Thoracic aorta (tissue), 2 donors: ENCODE measurements around the gene SLC4A7. TPM values are rescaled to one million over a fixed set of nuclear protein-coding genes. Genes with fewer than 3 reads are reported as not detected.
"Not testable (repeated sequence)": the region's sequence is repeated elsewhere in the genome, so short reads cannot be mapped to it uniquely, and the experiment has no call there.

Experiments
- ATAC-seq: fragments of 150-250 bp; one replicate; pipeline ENCODE4 v1.8.0; 2017; ENCODE audit warnings: low read depth; ENCODE audit not compliant: insufficient number of reproducible peaks, low FRiP score
- DNase-seq: peaks from one replicate; pipeline ENCODE4 v3.0.0-alpha.2; 2020; ENCODE audit warnings: low spot score
- H3K27ac ChIP-seq, 2 donors: fragments of 200-600 bp; sonication (generic); 1 replicate in 1 of 2; 2 replicates in 1 of 2; pipeline ENCODE4 v1.5.1; 2016; ENCODE audit warnings: mild to moderate bottlenecking in 2 of 2, moderate library complexity in 2 of 2
- H3K27me3 ChIP-seq: fragments of 200-600 bp; sonication (generic); replicated peaks from 2 replicates; pipeline ENCODE4 v1.6.0; 2016; ENCODE audit warnings: mild to moderate bottlenecking; ENCODE audit not compliant: insufficient read depth
- H3K36me3 ChIP-seq: fragments of 200-600 bp; sonication (generic); one replicate; pipeline ENCODE4 v1.5.1; 2016
- H3K4me1 ChIP-seq, 2 donors: fragments of 200-600 bp; sonication (generic); 1 replicate in 1 of 2; 2 replicates in 1 of 2; pipeline versions ENCODE4 v1.5.1 to v1.6.0; 2016; ENCODE audit warnings: low read depth in 2 of 2, mild to moderate bottlenecking in 1 of 2; ENCODE audit not compliant: control insufficient read depth in 1 of 2
- H3K4me3 ChIP-seq: fragments of 200-600 bp; sonication (generic); 2 replicates; pipeline ENCODE4 v1.5.1; 2016; ENCODE audit warnings: mild to moderate bottlenecking
- H3K9me3 ChIP-seq: fragments of 200-600 bp; sonication (generic); 2 replicates; pipeline ENCODE4 v1.5.1; 2016
- total RNA-seq, 2 donors: library from RNA; depleted of rRNA; stranded (reverse); fragments of >200 nt; gene quantifications; one replicate each; pipeline versions ENCODE4 v1.1.0 to v1.2.3, GENCODE V29; 2016
- TF ChIP-seq, protein P1 (sequence below): fragments of 200-600 bp; sonication (generic); IDR thresholded peaks from one replicate; pipeline ENCODE4 v1.5.1; 2019; ENCODE audit warnings: antibody characterized with exemption

Gene SLC4A7
- total RNA-seq, 2 donors from 2014 or later: 50.0 to 176 TPM

DNA sequence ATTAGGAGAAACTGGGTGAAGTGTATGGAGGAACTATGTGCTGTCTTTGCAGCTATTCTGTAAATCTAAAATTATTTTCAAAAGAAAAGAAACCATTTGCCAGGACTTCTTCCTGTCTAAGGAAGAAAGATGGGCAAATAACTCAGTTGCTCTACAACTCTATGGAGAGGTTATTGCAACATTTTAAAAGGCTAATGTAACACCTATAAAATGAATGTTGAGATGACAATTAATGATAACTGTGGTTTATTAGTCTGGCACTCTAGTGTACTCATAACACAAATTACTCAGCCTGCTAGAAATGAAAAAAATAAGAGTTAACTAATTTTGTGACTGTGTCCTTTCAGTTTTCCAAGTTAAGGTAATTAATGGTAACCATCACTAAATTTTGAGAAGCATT, 32.3 kb downstream of the SLC4A7 start:
- H3K4me3 ChIP-seq: no peak overlapping the region
- TF ChIP-seq, protein P1, sequence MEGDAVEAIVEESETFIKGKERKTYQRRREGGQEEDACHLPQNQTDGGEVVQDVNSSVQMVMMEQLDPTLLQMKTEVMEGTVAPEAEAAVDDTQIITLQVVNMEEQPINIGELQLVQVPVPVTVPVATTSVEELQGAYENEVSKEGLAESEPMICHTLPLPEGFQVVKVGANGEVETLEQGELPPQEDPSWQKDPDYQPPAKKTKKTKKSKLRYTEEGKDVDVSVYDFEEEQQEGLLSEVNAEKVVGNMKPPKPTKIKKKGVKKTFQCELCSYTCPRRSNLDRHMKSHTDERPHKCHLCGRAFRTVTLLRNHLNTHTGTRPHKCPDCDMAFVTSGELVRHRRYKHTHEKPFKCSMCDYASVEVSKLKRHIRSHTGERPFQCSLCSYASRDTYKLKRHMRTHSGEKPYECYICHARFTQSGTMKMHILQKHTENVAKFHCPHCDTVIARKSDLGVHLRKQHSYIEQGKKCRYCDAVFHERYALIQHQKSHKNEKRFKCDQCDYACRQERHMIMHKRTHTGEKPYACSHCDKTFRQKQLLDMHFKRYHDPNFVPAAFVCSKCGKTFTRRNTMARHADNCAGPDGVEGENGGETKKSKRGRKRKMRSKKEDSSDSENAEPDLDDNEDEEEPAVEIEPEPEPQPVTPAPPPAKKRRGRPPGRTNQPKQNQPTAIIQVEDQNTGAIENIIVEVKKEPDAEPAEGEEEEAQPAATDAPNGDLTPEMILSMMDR: no peak
- no peak overlapping the region for H3K27ac ChIP-seq
- peaks cover 5% of the 10 kb centered on the region for H3K36me3 ChIP-seq
- H3K9me3 ChIP-seq: no peaks in the 10 kb centered on the region
- H3K4me1 ChIP-seq: peaks cover 13 to 33% of the 10 kb centered on the region in 2 donors
- H3K27me3 ChIP-seq: no peaks in the 10 kb centered on the region
- DNase-seq (no peak), ATAC-seq (no peak)

DNA sequence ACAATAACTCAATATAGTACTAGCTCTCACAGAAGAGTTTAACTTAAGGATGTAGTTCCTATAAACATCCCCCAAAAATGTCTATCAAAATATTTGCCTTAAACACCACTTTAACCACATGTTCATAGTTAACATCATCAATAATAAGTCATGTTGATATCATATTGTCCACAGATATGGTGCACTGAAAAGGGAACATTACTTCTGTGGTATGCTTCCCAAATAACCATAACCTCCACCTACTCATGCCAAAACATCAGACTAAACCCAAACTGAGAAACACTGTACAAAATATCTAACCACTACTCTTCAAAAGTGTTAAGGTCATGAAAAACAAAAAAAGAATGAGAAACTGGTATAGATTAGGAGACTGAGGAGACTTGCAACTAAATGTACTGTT, 32.9 kb downstream of the SLC4A7 start:
- H3K9me3 ChIP-seq: no peaks in the 10 kb centered on the region
- TF ChIP-seq, protein P1: no peak
- peaks cover 5% of the 10 kb centered on the region for H3K36me3 ChIP-seq
- no peak overlapping the region for H3K4me3 ChIP-seq
- no peak overlapping the region for H3K27ac ChIP-seq
- ATAC-seq (no peak), DNase-seq (no peak)
- H3K4me1 ChIP-seq: peaks cover 13 to 28% of the 10 kb centered on the region in 2 donors
- H3K27me3 ChIP-seq: no peaks in the 10 kb centered on the region

DNA sequence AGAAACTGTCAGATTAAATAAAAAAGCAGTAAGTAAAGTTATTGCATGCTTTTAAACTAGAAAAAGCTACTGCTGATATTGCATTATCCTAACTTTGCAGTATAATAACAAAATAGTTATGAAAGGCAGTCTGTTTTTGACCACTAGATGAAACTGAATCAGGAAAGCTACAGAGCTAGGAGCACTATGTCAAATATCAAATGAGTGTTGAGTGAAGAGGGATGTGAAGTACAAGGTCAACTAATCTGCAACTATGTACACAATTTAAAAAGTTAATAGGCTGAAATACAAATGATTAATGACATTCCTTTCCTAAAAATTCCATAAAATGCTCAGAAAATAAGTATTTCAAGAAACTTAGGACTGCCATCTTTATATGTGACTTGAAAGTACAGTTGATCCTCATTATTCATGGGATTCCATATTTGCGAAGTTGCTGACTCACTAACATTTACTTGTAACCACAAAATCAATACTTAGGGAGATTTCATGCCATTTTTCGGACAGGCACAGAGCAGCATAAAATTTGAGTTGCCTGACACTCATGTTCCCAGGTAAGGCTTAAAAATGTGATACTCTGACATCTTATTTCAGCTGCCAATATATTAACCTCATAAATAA, 34.5 kb downstream of the SLC4A7 start:
- no peak for ATAC-seq
- H3K4me1 ChIP-seq: peaks cover 8 to 17% of the 10 kb centered on the region in 2 donors

DNA sequence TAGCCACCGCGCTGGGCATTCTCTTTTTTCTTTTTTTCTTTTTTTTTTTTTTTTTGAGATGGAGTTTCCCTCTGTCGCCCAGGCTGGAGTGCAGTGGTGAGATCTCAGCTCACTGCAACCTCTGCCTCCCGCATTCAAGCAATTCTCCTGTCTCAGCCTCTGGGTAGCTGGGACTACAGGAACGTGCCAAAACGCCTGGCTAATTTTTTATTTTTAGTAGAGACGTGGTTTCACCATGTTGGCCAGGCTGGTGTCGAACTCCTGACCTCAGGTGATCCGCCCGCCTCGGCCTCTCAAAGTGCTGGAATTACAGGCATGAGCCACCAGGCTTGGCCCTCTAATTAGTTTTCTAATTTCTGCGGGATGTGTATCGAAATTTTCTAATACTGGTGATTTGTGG, 41.2 kb downstream of the SLC4A7 start:
- H3K9me3 ChIP-seq, H3K4me3 ChIP-seq, ATAC-seq, DNase-seq, H3K4me1 ChIP-seq, H3K27ac ChIP-seq, H3K27me3 ChIP-seq: not testable (repeated sequence)
- peaks cover 13% of the 10 kb centered on the region for H3K36me3 ChIP-seq

More for the DNA sequence above, 34.5 kb downstream of the SLC4A7 start:
- no peak overlapping the region for H3K4me3 ChIP-seq
- no peaks in the 10 kb centered on the region for H3K9me3 ChIP-seq
- DNase-seq: no peak
- H3K27ac ChIP-seq: no peak overlapping the region
- no peaks in the 10 kb centered on the region for H3K27me3 ChIP-seq
- TF ChIP-seq, protein P1: no peak
- H3K36me3 ChIP-seq: peaks cover 5% of the 10 kb centered on the region

DNA sequence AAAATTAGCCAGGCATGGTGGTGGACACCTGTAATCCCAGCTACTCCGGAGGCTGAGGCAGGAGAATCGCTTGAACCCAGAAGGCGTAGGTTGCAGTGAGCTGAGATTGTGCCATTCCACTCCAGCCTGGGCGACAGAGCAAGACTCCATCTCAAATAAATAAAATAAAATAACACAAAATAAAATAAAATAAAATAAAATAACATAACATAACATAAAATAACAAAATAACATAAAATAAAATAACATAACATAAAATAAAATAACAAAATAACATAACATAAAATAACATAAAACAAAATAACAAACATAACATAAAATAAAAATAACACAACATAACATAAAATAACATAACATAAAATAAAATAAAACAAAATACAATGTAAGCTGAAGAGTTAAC, 45.8 kb downstream of the SLC4A7 start:
- not testable (repeated sequence) for H3K4me1 ChIP-seq, H3K9me3 ChIP-seq, DNase-seq, H3K27ac ChIP-seq, H3K27me3 ChIP-seq, ATAC-seq, H3K4me3 ChIP-seq
- H3K36me3 ChIP-seq: peaks cover 30% of the 10 kb centered on the region

DNA sequence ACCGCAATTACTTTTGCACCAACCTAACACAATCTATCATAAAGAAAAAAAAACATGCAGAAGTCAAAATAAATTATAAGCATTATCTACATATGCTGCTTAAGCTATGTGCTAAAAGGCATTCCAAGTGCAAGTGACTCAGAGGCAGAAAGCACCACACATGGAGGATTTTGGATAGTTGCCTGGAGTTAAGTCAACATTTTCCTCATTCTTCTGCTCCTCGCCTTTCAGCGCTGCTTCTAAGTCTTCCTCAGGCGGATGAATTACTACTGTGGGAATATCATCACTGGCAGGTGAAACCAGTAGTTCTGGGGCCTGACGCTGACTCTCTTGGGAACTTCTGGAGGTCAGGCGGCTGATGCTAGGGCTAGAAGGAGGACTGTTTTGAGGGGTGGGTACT, 53.1 kb downstream of the SLC4A7 start:
- Histone ChIP-seq H3K4me1 (peaks cover 9 to 11% of the 10 kb centered on the region in 2 donors), H3K4me3 (no peak overlapping the region), H3K9me3 (no peaks in the 10 kb centered on the region), H3K27me3 (no peaks in the 10 kb centered on the region), H3K27ac (peak overlapping the region in 1 of 2 donors; percentile 1), H3K36me3 (peaks cover 18% of the 10 kb centered on the region)
- ATAC-seq: no peak
- DNase-seq: no peak
- TF ChIP-seq, protein P1: no peak
